ENCODE results near the gene OTUB2.

- TF ChIP-seq CTCF (IDR thresholded peaks at IDR 0.05; ENCODE audit: low read depth, low read length, missing input control) (no peak), SP1 (IDR thresholded peaks at IDR 0.05) (peak; percentile 91), YY1 (IDR thresholded peaks at IDR 0.05) (no peak), ZBTB33 (IDR thresholded peaks at IDR 0.05) (no peak), HNF4A (conservative IDR thresholded peaks at IDR 0.05) (no peak), JUND (IDR thresholded peaks at IDR 0.05) (no peak), REST (IDR thresholded peaks at IDR 0.05) (no peak), RAD21 (IDR thresholded peaks at IDR 0.05) (no peak), GABPA (IDR thresholded peaks at IDR 0.05 in 1 of 2, conservative IDR thresholded peaks at IDR 0.05 in 1 of 2) (no peak), TAF1 (conservative IDR thresholded peaks at IDR 0.05) (no peak)
Observed at GRCh38 chr14:94026173-94026888, at the start of gene OTUB2.
